Measurements from ENCODE around the gene CTNNA1. TPM values are rescaled to one million over a fixed set of nuclear protein-coding genes. Genes with fewer than 3 reads are reported as not detected.

CTNNA1 gene
- total and polyA plus RNA-seq, 9 of the 15 experiments (the other 6 are each of a cell fraction or from before 2014, with no cell fraction given) = 29.6 to 117 (median 89.1) TPM

DNA sequence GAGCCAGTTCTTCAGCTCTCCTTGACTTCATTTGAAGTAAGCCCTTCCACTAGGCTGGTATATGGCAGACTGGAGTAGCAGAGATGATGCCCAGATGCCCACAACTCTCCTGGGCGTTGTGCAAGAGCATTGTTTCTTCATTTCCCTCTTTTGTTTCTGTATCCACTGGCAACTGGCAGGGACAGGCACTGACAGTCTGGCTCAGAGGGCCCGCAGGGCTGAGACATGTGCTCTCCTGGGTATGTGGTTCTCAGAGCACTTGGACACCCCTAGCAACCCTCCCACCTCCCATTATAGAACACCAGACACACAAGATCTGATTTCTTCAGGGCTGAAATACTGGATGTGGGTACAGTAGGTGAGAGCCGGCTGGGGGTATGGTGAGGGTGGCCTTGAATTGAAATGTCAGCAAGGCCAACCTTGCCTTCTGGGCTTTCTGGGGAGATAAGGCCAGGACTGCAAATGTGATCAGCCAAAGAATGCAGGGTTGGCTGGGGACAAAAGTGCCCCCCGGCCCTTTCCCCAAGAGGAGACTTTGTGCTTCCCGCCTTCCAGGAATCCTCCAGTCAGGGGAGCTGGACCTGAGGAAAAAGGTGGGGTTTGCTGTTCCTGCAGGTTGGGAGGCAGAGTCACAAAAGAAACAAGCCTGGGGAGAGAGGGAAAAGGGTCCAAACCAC, 28.6 kb upstream of the CTNNA1 start:
- no peak overlapping the region for H3K4me3 ChIP-seq
- H3K4me2 ChIP-seq (ENCODE audit: insufficient read depth, low read length) = no peak overlapping the region
- no peaks in the 10 kb centered on the region for H3K79me2 ChIP-seq (ENCODE audit: control insufficient read depth, insufficient read depth, low read length)
- BruUV-seq (replicated peaks) = no TSS peak
- no peaks in the 10 kb centered on the region for H3K9me3 ChIP-seq (replicated peaks; ENCODE audit: control insufficient read depth, insufficient read depth, low read depth, low read length)
- POLR2A ChIA-PET = interaction anchor here (0.6 to 0.7 kb wide), 2 partner anchors 12 to 65 kb away, joined by 3 to 4 read pairs; no protein-coding TSS in a partner anchor
- FAIRE-seq (no peak), ATAC-seq (no peak), DNase-seq (ENCODE audit: extremely low read depth in 1 of 4, low spot score in 3 of 4) (no peak)
- no peak for TF ChIP-seq DPF2 (IDR thresholded peaks at IDR 0.05)
- TF ChIP-seq, protein P1, sequence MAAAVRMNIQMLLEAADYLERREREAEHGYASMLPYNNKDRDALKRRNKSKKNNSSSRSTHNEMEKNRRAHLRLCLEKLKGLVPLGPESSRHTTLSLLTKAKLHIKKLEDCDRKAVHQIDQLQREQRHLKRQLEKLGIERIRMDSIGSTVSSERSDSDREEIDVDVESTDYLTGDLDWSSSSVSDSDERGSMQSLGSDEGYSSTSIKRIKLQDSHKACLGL (CRISPR knock-in tag; IDR thresholded peaks at IDR 0.05; ENCODE audit: borderline replicate concordance, poor library complexity, severe bottlenecking) = no peak
- H3K9ac ChIP-seq (ENCODE audit: insufficient read depth in 1 of 2, low read depth in 2 of 2, low read length in 2 of 2) = no peak overlapping the region
- WGBS (ENCODE audit: insufficient coverage, low coverage, missing lambda C conversion rate) = 48% methylated on average over 5 of the region's 5 CpGs
- H3K27ac ChIP-seq (ENCODE audit: extremely low read depth, low read depth, low read length) = no peak overlapping the region
- no peaks in the 10 kb centered on the region; a peak in 2 of 5 replicates for H3K27me3 ChIP-seq (ENCODE audit: control insufficient read depth in 2 of 2, insufficient read depth in 2 of 2, low read length in 2 of 2)
- no peaks in the 10 kb centered on the region; the same call in 1 of the 2 replicates for H4K20me1 ChIP-seq (replicated peaks; ENCODE audit: control insufficient read depth, insufficient read depth, low read length)
- H2AFZ ChIP-seq (ENCODE audit: low read depth, low read length) = no peak overlapping the region
- intact Hi-C loops (cut with micrococcal nuclease) (loop anchor here (5.0 kb wide), 1 partner anchor 82 kb away; no protein-coding TSS in a partner anchor), in situ Hi-C loops (cut with MboI) (no loop called here)
- no peaks in the 10 kb centered on the region for H3K36me3 ChIP-seq (ENCODE audit: control insufficient read depth, insufficient read depth, low read length)
- H3K9me1 ChIP-seq (ENCODE audit: control insufficient read depth, insufficient read depth, low read length) = no peaks in the 10 kb centered on the region
- H3K4me1 ChIP-seq (replicated peaks in 1 of 2; ENCODE audit: control insufficient read depth in 2 of 2, insufficient read depth in 2 of 2, low read length in 2 of 2) = peaks cover 0 to 5% of the 10 kb centered on the region in 2 experiments; a peak in 2 of 5 replicates
- CTCF ChIA-PET (ENCODE audit: low intra/inter-chr PET ratio) = no interaction called here

Measured in K562 (cell line).